Measurements from ENCODE around the gene RUFY3. TPM values are rescaled to one million over a fixed set of nuclear protein-coding genes. Genes with fewer than 3 reads are reported as not detected.

RUFY3 gene
- total and polyA plus RNA-seq, 2 of the 4 experiments (the other 2 are of a cell fraction): 19.6 to 28.9 TPM

DNA sequence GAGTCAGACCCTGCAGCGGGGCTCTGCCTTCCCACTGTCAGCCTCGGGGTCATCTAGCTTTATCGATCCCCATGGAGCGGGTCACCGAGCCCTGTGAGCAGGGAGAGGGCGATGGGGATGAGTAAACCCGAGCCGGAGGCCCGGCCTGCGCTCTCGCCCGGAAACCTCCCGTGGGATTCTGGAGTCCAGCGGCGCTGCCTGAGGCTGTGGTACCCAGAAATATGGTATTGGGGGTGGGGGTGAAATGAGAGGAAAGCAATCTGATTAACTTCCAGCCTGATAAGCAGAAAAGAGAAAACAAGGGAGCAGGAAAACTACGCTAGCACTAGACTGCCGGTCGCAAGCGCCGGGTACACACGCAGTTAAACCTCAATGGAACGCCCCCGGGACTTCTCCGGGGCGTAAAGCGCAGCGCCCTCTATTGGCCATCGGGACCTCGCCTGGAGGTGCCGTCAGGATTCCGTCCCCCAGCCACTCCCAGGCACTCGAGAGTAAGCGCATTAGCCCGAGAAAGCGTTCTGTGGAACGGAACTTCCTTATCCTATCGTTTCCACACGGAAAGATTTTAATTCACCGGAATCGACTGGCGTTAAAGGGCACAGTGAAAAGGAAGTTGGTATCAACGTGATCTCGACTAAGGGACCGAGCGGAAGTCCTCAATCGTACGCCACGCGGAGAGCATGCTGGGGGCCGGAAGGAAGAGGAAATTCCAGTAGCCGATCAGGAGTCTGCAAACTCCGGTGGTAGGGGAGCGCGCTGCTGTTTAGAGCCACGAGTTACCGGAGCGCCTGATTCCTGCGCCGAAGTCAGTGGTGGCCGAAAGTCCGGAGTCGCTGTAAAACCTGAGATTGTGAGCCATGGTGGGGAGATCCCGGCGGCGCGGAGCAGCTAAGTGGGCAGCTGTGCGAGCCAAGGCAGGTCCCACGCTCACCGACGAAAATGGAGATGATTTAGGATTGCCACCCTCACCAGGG lies 33.7 kb upstream of the RUFY3 start, which contains the start of gene UTP3 (continued):
- TF ChIP-seq, protein P1, sequence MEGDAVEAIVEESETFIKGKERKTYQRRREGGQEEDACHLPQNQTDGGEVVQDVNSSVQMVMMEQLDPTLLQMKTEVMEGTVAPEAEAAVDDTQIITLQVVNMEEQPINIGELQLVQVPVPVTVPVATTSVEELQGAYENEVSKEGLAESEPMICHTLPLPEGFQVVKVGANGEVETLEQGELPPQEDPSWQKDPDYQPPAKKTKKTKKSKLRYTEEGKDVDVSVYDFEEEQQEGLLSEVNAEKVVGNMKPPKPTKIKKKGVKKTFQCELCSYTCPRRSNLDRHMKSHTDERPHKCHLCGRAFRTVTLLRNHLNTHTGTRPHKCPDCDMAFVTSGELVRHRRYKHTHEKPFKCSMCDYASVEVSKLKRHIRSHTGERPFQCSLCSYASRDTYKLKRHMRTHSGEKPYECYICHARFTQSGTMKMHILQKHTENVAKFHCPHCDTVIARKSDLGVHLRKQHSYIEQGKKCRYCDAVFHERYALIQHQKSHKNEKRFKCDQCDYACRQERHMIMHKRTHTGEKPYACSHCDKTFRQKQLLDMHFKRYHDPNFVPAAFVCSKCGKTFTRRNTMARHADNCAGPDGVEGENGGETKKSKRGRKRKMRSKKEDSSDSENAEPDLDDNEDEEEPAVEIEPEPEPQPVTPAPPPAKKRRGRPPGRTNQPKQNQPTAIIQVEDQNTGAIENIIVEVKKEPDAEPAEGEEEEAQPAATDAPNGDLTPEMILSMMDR (conservative IDR thresholded peaks at IDR 0.05; ENCODE audit: low read depth, low read length): peak; percentile 99
- TF ChIP-seq MAZ (IDR thresholded peaks at IDR 0.05; ENCODE audit: borderline replicate concordance, low read depth, low read length) (peak; percentile 86), CHD1 (IDR thresholded peaks at IDR 0.05; ENCODE audit: low read depth, low read length) (peak; percentile 95; the same call in 1 of the 2 replicates)

All from IMR-90 (cell line).